Activated T-cell treated with anti-CD3 and anti-CD28 coated beads, Interleukin-2, amount 50 U/mL, for 4 hours (primary cell): ENCODE measurements around the gene UBR2. TPM values are rescaled to one million over a fixed set of nuclear protein-coding genes. Genes with fewer than 3 reads are reported as not detected.
"Not testable (repeated sequence)": the region's sequence is repeated elsewhere in the genome, so short reads cannot be mapped to it uniquely, and the experiment has no call there.

Source experiments
- ATAC-seq, 2 donors: fragments of 200-7000 bp; cut with Tn5 transposase; one replicate each; pipeline ENCODE4 v1.10.0; 2021
- DNase-seq: peaks from one replicate; pipeline ENCODE4 v3.0.0-alpha.2; 2020
- H3K27me3 Mint-ChIP-seq: one replicate; pipeline ENCODE4 v1.8.0; 2021; ENCODE audit warnings: low read depth, mixed read lengths
- H3K36me3 Mint-ChIP-seq: one replicate; pipeline ENCODE4 v1.8.0; 2022; ENCODE audit warnings: mixed read lengths; ENCODE audit not compliant: insufficient read depth
- H3K4me1 Mint-ChIP-seq: one replicate; pipeline ENCODE4 v1.8.0; 2021; ENCODE audit warnings: low read depth, mixed read lengths
- H3K4me3 Mint-ChIP-seq: one replicate; pipeline ENCODE4 v1.8.0; 2021; ENCODE audit warnings: mild to moderate bottlenecking, moderate library complexity, mixed read lengths
- H3K9me3 Mint-ChIP-seq: one replicate; pipeline ENCODE4 v1.8.0; 2021; ENCODE audit warnings: mixed read lengths
- total RNA-seq, 3 donors: library from RNA; stranded (reverse); gene quantifications; one replicate each; pipeline ENCODE4 v1.2.1, GENCODE V29; 2021

The UBR2 gene
- total RNA-seq, 3 donors from 2014 or later: 16.8 to 21.3 (median 19.9) TPM

DNA sequence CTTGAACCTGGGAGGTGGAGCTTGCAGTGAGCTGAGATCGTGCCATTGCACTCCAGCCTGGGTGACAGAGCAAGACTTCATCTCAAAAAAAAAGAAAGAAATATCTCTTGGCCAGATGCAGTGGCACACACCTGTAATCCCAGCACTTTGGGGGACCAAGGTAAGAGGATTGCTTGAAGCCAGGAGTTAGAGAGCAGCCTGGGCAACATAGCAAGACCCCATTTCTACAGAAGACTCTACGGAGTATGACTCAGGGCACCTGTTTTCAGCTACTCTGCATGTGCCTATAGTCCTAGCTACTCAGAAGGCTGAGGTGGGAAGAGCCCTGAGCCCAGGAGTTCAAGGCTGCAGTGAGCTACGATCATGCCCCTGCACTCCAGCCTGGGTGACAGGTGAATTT is 139.0 kb downstream of the UBR2 start:
- not testable (repeated sequence) for H3K4me1 Mint-ChIP-seq, H3K27me3 Mint-ChIP-seq, DNase-seq, H3K4me3 Mint-ChIP-seq, H3K9me3 Mint-ChIP-seq, H3K36me3 Mint-ChIP-seq, ATAC-seq

- Mint-ChIP-seq H3K27me3 (no peaks in the 10 kb centered on the region), H3K36me3 (no peaks in the 10 kb centered on the region), H3K4me1 (no peaks in the 10 kb centered on the region), H3K9me3 (no peaks in the 10 kb centered on the region), H3K4me3 (no peak overlapping the region)
- no peak for ATAC-seq
- DNase-seq: no peak
Observed at GRCh38 chr6:42704251-42704936, 140.6 kb downstream of the UBR2 start.

GRCh38 chr6:42704937-42705374 is 141.1 kb downstream of the UBR2 start:
- no peak for ATAC-seq
- Mint-ChIP-seq H3K4me3 (no peak overlapping the region), H3K9me3 (no peaks in the 10 kb centered on the region), H3K27me3 (no peaks in the 10 kb centered on the region), H3K36me3 (no peaks in the 10 kb centered on the region), H3K4me1 (no peaks in the 10 kb centered on the region)
- no peak for DNase-seq

- no peak for ATAC-seq
Observed at GRCh38 chr6:42707595-42707994, 143.8 kb downstream of the UBR2 start.

GRCh38 chr6:42708096-42708495 is 144.3 kb downstream of the UBR2 start:
- Mint-ChIP-seq H3K36me3 (no peaks in the 10 kb centered on the region), H3K9me3 (peaks cover 6% of the 10 kb centered on the region), H3K4me1 (no peaks in the 10 kb centered on the region), H3K4me3 (no peak overlapping the region), H3K27me3 (no peaks in the 10 kb centered on the region)
- DNase-seq: no peak
- ATAC-seq: no peak

More at GRCh38 chr6:42707595-42707994, 143.8 kb downstream of the UBR2 start:
- Mint-ChIP-seq H3K4me3 (no peak overlapping the region), H3K9me3 (peaks cover 6% of the 10 kb centered on the region), H3K27me3 (no peaks in the 10 kb centered on the region), H3K4me1 (no peaks in the 10 kb centered on the region), H3K36me3 (no peaks in the 10 kb centered on the region)
- DNase-seq: no peak

- Mint-ChIP-seq H3K36me3 (no peaks in the 10 kb centered on the region), H3K27me3 (no peaks in the 10 kb centered on the region), H3K4me1 (no peaks in the 10 kb centered on the region), H3K4me3 (no peak overlapping the region), H3K9me3 (peaks cover 6% of the 10 kb centered on the region)
- no peak for DNase-seq
- ATAC-seq: no peak
Observed at GRCh38 chr6:42709871-42710270, 146.0 kb downstream of the UBR2 start.

DNA sequence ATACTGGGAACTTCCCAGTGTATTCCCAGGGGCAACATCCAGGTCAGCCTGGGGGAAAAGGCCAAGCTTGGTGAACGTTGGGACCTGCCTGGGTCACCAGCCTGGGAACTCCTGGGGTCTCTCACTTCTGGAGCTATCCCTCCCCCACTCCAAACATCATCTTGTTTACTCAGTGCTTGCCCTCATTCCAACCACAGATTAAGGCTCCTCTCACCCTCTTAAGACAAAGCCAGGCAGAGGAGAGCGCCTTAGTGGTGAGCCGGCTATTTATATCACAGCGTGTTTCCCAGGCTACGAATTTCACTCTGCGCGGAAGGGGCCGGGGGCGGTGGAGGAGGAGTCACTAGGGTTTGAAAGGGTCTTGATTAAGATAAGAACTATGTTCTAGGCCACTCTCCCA is 146.5 kb downstream of the UBR2 start:
- Mint-ChIP-seq H3K27me3 (no peaks in the 10 kb centered on the region), H3K4me3 (no peak overlapping the region), H3K4me1 (no peaks in the 10 kb centered on the region), H3K36me3 (no peaks in the 10 kb centered on the region), H3K9me3 (peaks cover 6% of the 10 kb centered on the region)
- no peak for ATAC-seq
- DNase-seq: no peak

DNA sequence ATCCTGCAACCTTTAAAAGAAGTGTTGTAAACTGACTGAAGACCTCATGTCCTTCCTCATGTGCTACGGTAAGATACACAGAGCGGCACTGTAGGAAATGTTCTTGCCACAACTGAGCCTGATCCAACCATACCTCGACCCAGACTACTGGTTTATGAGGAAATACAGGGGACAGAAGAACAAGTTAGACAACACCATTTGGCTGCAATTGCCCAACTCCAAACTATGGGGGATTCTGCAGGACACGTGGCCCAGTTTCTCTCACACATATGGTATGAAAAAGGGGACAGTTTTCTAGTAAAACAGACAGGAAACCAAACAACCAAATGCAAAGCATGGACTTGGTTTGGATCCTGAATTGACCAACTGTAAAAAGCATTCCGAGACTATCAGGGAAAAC is 148.1 kb downstream of the UBR2 start:
- no peaks in the 10 kb centered on the region for H3K27me3 Mint-ChIP-seq
- DNase-seq (no peak), ATAC-seq (no peak)
- H3K9me3 Mint-ChIP-seq: peaks cover 6% of the 10 kb centered on the region
- no peaks in the 10 kb centered on the region for H3K36me3 Mint-ChIP-seq
- no peaks in the 10 kb centered on the region for H3K4me1 Mint-ChIP-seq
- no peak overlapping the region for H3K4me3 Mint-ChIP-seq

GRCh38 chr6:42714098-42714761 is 150.4 kb downstream of the UBR2 start:
- ATAC-seq: no peak
- H3K9me3 Mint-ChIP-seq: peaks cover 6% of the 10 kb centered on the region

GRCh38 chr6:42715871-42716270 is 152.0 kb downstream of the UBR2 start:
- H3K4me1 Mint-ChIP-seq: no peaks in the 10 kb centered on the region
- no peaks in the 10 kb centered on the region for H3K36me3 Mint-ChIP-seq
- peaks cover 2% of the 10 kb centered on the region for H3K27me3 Mint-ChIP-seq
- H3K4me3 Mint-ChIP-seq: no peak overlapping the region
- ATAC-seq (no peak), DNase-seq (no peak)
- peaks cover 6% of the 10 kb centered on the region for H3K9me3 Mint-ChIP-seq

More at GRCh38 chr6:42714098-42714761, 150.4 kb downstream of the UBR2 start:
- H3K36me3 Mint-ChIP-seq: no peaks in the 10 kb centered on the region
- H3K4me1 Mint-ChIP-seq: no peaks in the 10 kb centered on the region
- H3K4me3 Mint-ChIP-seq: no peak overlapping the region
- no peak for DNase-seq
- no peaks in the 10 kb centered on the region for H3K27me3 Mint-ChIP-seq

DNA sequence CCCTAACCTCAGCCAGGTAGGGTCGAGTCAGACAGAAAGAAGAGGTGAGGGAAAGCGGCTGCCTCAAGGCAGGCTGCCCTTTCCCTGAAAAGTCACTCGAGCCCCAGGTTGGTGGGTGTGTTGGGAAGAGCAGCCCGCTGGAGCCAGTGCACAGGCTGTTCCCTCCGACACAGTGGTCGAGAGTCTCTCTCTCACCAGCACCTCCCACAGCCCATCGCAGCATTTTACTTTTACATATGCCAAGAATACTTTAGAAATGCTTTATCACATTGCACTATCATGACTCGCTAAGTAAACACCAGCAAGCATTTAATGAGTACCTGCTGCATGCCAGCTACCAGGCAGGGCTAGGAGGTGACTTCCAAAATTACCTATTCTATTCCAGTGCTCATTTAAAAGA is 156.9 kb downstream of the UBR2 start:
- DNase-seq (no peak), ATAC-seq (no peak)
- Mint-ChIP-seq H3K4me1 (peaks cover under 1% of the 10 kb centered on the region), H3K27me3 (peaks cover 2% of the 10 kb centered on the region), H3K36me3 (no peaks in the 10 kb centered on the region), H3K4me3 (no peak overlapping the region), H3K9me3 (no peaks in the 10 kb centered on the region)

- ATAC-seq: no peak
- Mint-ChIP-seq H3K36me3 (no peaks in the 10 kb centered on the region), H3K9me3 (no peaks in the 10 kb centered on the region), H3K27me3 (peaks cover 2% of the 10 kb centered on the region), H3K4me1 (peaks cover 17% of the 10 kb centered on the region), H3K4me3 (no peak within 1 kb of the TSS)
- DNase-seq: no peak
Observed at GRCh38 chr6:42722497-42722896, 158.7 kb downstream of the UBR2 start, which contains the start of gene PRPH2. Gene PRPH2 (minus strand): TSS chr6:42722597. CDS start chr6:42722334, 263 bp downstream.

- no peak for DNase-seq
- peaks cover 18% of the 10 kb centered on the region for H3K4me1 Mint-ChIP-seq
- no peaks in the 10 kb centered on the region for H3K9me3 Mint-ChIP-seq
- no peak for ATAC-seq
- peaks cover 2% of the 10 kb centered on the region for H3K27me3 Mint-ChIP-seq
- H3K4me3 Mint-ChIP-seq: no peak overlapping the region
- no peaks in the 10 kb centered on the region for H3K36me3 Mint-ChIP-seq
Observed at GRCh38 chr6:42724825-42725224, 161.0 kb downstream of the UBR2 start.

DNA sequence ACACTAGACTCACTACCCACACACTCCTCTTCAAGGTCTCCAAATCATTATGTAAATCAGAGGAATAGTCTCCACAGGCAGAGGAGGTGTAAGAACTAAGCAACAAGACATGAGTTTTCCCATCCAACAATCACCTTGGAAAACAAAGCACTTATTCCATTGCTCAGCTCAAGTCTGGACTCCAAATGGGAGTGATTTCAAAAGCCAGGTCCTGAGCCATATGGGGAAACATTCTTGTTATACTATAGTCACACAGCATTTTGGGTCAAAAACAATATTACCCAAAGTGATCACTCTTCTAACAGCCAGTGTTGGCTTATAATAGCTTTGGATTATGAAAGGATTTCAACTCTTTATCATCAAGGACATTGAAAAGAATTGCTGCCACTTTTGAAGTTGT is 162.2 kb downstream of the UBR2 start:
- peak overlapping the region; percentile 82 for H3K4me3 Mint-ChIP-seq
- H3K27me3 Mint-ChIP-seq: no peaks in the 10 kb centered on the region
- ATAC-seq (no peak), DNase-seq (no peak)
- peaks cover 18% of the 10 kb centered on the region for H3K4me1 Mint-ChIP-seq
- H3K36me3 Mint-ChIP-seq: no peaks in the 10 kb centered on the region
- no peaks in the 10 kb centered on the region for H3K9me3 Mint-ChIP-seq

DNA sequence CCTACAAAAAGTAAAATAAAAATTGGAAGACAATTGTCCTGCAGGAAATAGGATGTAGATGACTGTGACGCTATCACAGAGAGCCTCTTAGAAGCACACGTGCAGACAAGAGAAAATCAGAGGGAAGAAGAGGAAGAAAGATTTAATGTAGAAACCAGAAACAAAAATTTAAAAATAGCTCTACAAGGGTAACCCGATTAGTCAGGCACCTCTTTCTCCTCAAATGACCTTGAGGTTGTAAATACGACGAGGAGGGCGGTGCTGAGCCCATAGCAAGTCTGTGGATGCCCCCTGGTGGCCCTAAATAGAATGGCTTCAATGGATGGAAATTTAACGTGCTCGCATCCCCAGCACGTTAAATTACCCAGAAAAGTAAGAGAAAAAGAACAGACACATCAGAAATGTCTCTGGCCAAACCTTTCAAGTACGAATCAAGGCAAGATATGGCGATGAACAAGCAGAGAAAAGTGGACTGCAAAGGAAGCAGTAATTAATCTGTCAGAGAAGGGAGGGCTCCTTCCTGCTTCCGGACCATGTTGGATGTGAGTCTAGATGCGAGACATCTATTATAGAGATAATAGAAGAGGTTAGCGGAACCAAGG is 162.8 kb downstream of the UBR2 start:
- Mint-ChIP-seq H3K36me3 (no peaks in the 10 kb centered on the region), H3K4me3 (peak overlapping the region; percentile 82), H3K4me1 (peaks cover 18% of the 10 kb centered on the region), H3K27me3 (no peaks in the 10 kb centered on the region), H3K9me3 (no peaks in the 10 kb centered on the region)
- DNase-seq: peak; percentile 66
- ATAC-seq: peak; percentile 97 to 98
